SK-N-SH treated with all-trans-retinoic acid at 6 μM for 48 hours (cell line): ENCODE data around the gene CRABP2.

ENCODE experiments used
- CSRNP3 ChIP-seq: fragments of 250-450 bp; sonication (Bioruptor Pico); IDR thresholded peaks from 2 replicates; pipeline ENCODE4 v1.5.1; 2021; ENCODE audit warnings: mild to moderate bottlenecking, moderate library complexity
- PATZ1 ChIP-seq: fragments of 250-450 bp; sonication (Bioruptor Pico); IDR thresholded peaks from 2 replicates; pipeline ENCODE4 v1.8.0; 2020; ENCODE audit warnings: mild to moderate bottlenecking, moderate library complexity, borderline replicate concordance
- RARB ChIP-seq: fragments of 250-450 bp; sonication (Bioruptor Pico); IDR thresholded peaks from 2 replicates; pipeline ENCODE4 v1.8.0; 2021; ENCODE audit warnings: mild to moderate bottlenecking, moderate library complexity
- TSHZ2 ChIP-seq: fragments of 250-450 bp; sonication (Bioruptor Pico); IDR thresholded peaks from 2 replicates; pipeline ENCODE4 v1.5.0; 2020; ENCODE audit warnings: mild to moderate bottlenecking, moderate library complexity
- ZFP30 ChIP-seq: fragments of 450-650 bp; formaldehyde crosslinking; IDR thresholded peaks from 2 replicates; pipeline ENCODE4 v1.5.0; 2022; ENCODE audit warnings: mild to moderate bottlenecking, moderate library complexity

- TF ChIP-seq TSHZ2 (CRISPR knock-in tag) (no peak), ZFP30 (CRISPR knock-in tag) (no peak), RARB (CRISPR knock-in tag) (no peak), PATZ1 (CRISPR knock-in tag) (no peak), CSRNP3 (CRISPR knock-in tag) (no peak)
Measured at GRCh38 chr1:156751451-156751756, 46.0 kb upstream of the CRABP2 start, which contains the start of gene HDGF.
